GM23248 (cell line): ENCODE measurements around the gene RGR. TPM values are rescaled to one million over a fixed set of nuclear protein-coding genes. Genes with fewer than 3 reads are reported as not detected.

Source experiments
- DNase-seq: peaks from one replicate; pipeline ENCODE4 v3.0.0-alpha.2; 2015
- H2AFZ ChIP-seq: fragments of 200-600 bp; sonication (generic); 2 replicates; pipeline ENCODE4 v1.6.1; 2016; ENCODE audit warnings: antibody characterized with exemption
- H3F3A ChIP-seq: fragments of 200-600 bp; sonication (generic); 2 replicates; pipeline ENCODE4 v1.6.1; 2016; ENCODE audit warnings: mild to moderate bottlenecking, antibody characterized with exemption, mixed run types; ENCODE audit not compliant: insufficient read depth
- H3K27ac ChIP-seq: fragments of 200-600 bp; sonication (generic); 2 replicates; pipeline ENCODE4 v1.5.1; 2016; ENCODE audit warnings: mild to moderate bottlenecking
- H3K27me3 ChIP-seq: fragments of 200-600 bp; sonication (generic); replicated peaks from 2 replicates; pipeline ENCODE4 v1.6.1; 2016; ENCODE audit warnings: mild to moderate bottlenecking; ENCODE audit not compliant: insufficient read depth
- H3K36me3 ChIP-seq: fragments of 200-600 bp; sonication (generic); 2 replicates; pipeline ENCODE4 v1.6.1; 2016; ENCODE audit warnings: low read depth, mild to moderate bottlenecking
- H3K4me1 ChIP-seq: fragments of 200-600 bp; sonication (generic); 2 replicates; pipeline ENCODE4 v1.6.1; 2016; ENCODE audit warnings: mild to moderate bottlenecking; ENCODE audit not compliant: insufficient read depth
- H3K4me2 ChIP-seq: fragments of 200-600 bp; sonication (generic); one replicate; pipeline ENCODE4 v1.6.1; 2016; ENCODE audit warnings: mild to moderate bottlenecking; ENCODE audit not compliant: unreplicated experiment
- H3K4me3 ChIP-seq: fragments of 200-600 bp; sonication (generic); 2 replicates; pipeline ENCODE4 v1.5.1; 2016; ENCODE audit warnings: mild to moderate bottlenecking
- H3K79me2 ChIP-seq: fragments of 200-600 bp; sonication (generic); 2 replicates; pipeline ENCODE4 v1.6.1; 2016; ENCODE audit warnings: mild to moderate bottlenecking; ENCODE audit not compliant: insufficient read depth
- H3K9ac ChIP-seq: fragments of 200-600 bp; sonication (generic); 2 replicates; pipeline ENCODE4 v1.6.1; 2016; ENCODE audit warnings: mild to moderate bottlenecking
- H3K9me2 ChIP-seq: fragments of 200-600 bp; sonication (generic); 2 replicates; pipeline ENCODE4 v1.6.1; 2016; ENCODE audit warnings: mixed run types, mild to moderate bottlenecking, moderate library complexity; ENCODE audit not compliant: insufficient read depth
- H3K9me3 ChIP-seq: fragments of 200-600 bp; sonication (generic); one replicate; pipeline ENCODE4 v1.6.1; 2017; ENCODE audit warnings: low read depth
- H4K20me1 ChIP-seq: fragments of 200-600 bp; sonication (generic); 2 replicates; pipeline ENCODE4 v1.6.0; 2016; ENCODE audit not compliant: insufficient read depth
- EZH2 ChIP-seq: fragments of 200-600 bp; sonication (generic); IDR thresholded peaks from 2 replicates; pipeline ENCODE4 v1.6.1; 2018; ENCODE audit warnings: antibody characterized with exemption, mild to moderate bottlenecking; ENCODE audit not compliant: insufficient read depth, poor library complexity, severe bottlenecking
- EZH2phosphoT487 ChIP-seq: fragments of 200-600 bp; sonication (generic); IDR thresholded peaks from 2 replicates; pipeline ENCODE4 v1.6.1; 2018; ENCODE audit warnings: antibody characterized with exemption, moderate library complexity, mild to moderate bottlenecking, low read depth; ENCODE audit not compliant: insufficient read depth
- WGBS, 2 experiments: methylation state at CpG; one replicate each; pipeline ENCODE4 v1.1.6; 2015 to 2017; ENCODE audit warnings: low lambda C conversion rate in 2 of 2, low coverage in 1 of 2; ENCODE audit errors: missing lambda C conversion rate in 2 of 2; 5-methylcytosine and 5-hydroxymethylcytosine counted together
- in situ Hi-C: fragments of 300-500 bp; cut with MboI; formaldehyde crosslinking; loops from 2 replicates; pipeline ENCODE4 v1.15.0; 2020
- polyA plus RNA-seq: library from polyadenylated mRNA; unstranded; fragments of >200 nt; fragmentation: Nextera tagmentation; extraction: Ambion mirVana; gene quantifications from 2 replicates; pipeline ENCODE4 v1.2.1, GENCODE V29; 2016
- total RNA-seq: library from RNA; depleted of rRNA; stranded (reverse); fragments of >200 nt; shearing (Covaris generic); gene quantifications from 2 replicates; pipeline ENCODE4 v1.2.3, GENCODE V29; 2014

The RGR gene
- total and polyA plus RNA-seq, 2 experiments from 2014 or later, result not detected

DNA sequence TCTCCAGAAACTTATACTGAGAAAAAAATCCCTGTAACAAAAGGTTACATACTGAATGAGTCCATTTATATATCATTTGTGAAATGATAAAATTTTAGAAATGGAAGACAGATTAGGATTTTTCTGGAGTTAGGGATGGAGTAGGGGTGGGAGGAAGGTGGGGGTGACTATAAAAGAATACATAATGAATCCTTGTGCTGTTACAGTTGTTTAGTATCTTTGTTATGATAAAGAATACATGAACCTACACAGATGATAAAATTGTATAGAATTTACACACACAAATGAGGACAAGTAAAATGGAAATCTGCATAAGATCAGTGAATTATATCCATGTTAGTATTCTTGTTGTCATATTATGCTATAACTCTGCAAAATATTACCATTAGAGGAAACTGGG, 41.8 kb downstream of the RGR start:
- Histone ChIP-seq H3K9me2 (no peaks in the 10 kb centered on the region), H3K4me2 (no peak overlapping the region), H2AFZ (no peak overlapping the region), H3K9me3 (no peaks in the 10 kb centered on the region), H3K27me3 (peaks cover 10% of the 10 kb centered on the region), H3K27ac (no peak overlapping the region), H3K9ac (no peak overlapping the region), H3K4me1 (no peaks in the 10 kb centered on the region), H4K20me1 (no peaks in the 10 kb centered on the region), H3K4me3 (no peak overlapping the region), H3F3A (no peaks in the 10 kb centered on the region), H3K79me2 (no peaks in the 10 kb centered on the region), H3K36me3 (no peaks in the 10 kb centered on the region)
- no peak for TF ChIP-seq EZH2
- no peak for TF ChIP-seq EZH2phosphoT487
- DNase-seq, result no peak
- in situ Hi-C loops, result no loop called here

DNA sequence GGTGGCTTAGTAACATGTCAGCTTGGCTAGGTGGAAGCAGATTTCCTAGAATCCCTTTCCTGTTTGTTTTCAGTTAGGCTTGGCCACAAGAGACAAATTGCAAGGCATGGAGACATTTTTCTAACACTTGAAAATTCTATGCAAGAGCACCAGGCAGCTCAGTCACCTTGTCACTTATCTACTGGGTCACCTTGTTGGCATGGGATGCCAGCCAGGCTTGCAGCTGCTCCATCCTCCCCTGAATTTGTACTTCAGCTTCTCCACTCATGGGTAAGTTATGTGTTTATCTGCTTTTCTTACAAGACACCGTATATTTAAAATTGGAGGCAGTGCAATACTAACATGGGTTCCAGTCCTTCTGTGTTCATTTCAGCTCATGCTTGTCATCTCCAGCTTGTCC, 43.3 kb downstream of the RGR start:
- Histone ChIP-seq H3K4me1 (no peaks in the 10 kb centered on the region), H3K79me2 (no peaks in the 10 kb centered on the region), H3K27ac (no peak overlapping the region), H3K36me3 (no peaks in the 10 kb centered on the region), H3K9ac (no peak overlapping the region), H4K20me1 (no peaks in the 10 kb centered on the region), H3K9me2 (no peaks in the 10 kb centered on the region), H2AFZ (no peak overlapping the region), H3K4me2 (no peak overlapping the region), H3K9me3 (no peaks in the 10 kb centered on the region), H3K4me3 (no peak overlapping the region), H3K27me3 (peaks cover 10% of the 10 kb centered on the region), H3F3A (no peaks in the 10 kb centered on the region)
- TF ChIP-seq EZH2phosphoT487 (no peak), EZH2 (no peak)
- in situ Hi-C loops, result no loop called here
- 52 to 79% methylated on average over 1 of the region's 1 CpG for WGBS, 2 experiments
- DNase-seq, result no peak

DNA sequence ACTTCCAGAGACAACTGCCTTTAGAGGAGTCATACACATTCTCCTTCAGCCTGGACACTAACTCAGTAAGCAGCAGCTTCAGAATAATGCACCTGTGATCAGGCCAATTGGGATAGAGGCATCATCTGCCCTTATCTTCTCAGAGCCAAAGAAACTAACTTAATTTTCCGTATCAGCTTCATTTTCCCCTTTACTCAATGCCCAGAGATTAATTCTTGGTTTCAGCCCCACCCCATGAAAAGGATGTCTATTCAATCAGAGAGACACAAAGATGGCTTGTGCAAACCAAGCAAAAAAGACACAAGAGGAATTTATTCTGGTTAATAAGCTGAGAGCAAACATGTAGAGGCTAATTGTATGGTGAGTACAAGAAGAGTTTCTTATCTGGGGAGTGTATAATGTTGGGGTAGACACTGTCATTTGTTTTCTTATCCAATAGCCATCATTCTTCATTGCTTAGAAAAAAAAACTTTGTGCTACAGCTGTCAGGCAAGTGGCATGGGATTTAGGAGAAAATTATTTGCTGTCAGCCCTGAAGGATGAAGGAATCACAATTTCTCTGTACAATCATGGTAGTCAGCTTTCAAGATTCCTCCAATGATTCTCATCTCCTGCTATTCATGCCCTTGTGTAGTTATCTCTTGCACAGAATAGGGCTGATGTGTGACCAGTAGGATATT, 44.8 kb downstream of the RGR start:
- WGBS, 2 experiments, result 11% methylated on average over 1 of the region's 1 CpG
- Histone ChIP-seq H3K9me2 (no peaks in the 10 kb centered on the region), H3K79me2 (no peaks in the 10 kb centered on the region), H3F3A (no peaks in the 10 kb centered on the region), H3K36me3 (no peaks in the 10 kb centered on the region), H3K27ac (no peak overlapping the region), H3K4me1 (no peaks in the 10 kb centered on the region), H3K9me3 (no peaks in the 10 kb centered on the region), H3K4me3 (no peak overlapping the region), H3K4me2 (no peak overlapping the region), H2AFZ (no peak overlapping the region), H3K27me3 (peaks cover 10% of the 10 kb centered on the region), H3K9ac (no peak overlapping the region), H4K20me1 (no peaks in the 10 kb centered on the region)
- TF ChIP-seq EZH2 (no peak), EZH2phosphoT487 (no peak)
- no peak for DNase-seq
- in situ Hi-C loops, result no loop called here

DNA sequence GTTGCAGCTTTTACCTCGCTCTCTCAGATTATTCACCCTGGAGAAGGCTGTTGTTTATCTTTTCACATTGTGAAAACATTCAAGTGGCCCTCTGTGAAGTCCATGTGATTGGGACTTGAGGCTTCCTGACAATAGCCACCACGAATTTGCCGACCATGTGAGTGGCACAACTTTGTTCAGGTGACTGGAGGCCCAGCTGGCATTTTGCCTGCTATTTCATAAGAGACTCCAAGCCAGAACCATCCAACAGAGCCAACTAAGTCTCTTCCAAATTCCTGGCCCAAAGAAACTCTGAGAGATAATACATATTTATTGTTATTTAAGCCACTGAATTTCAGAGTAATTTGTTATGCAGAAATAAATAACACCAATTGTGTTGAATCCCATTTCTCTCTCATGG, 45.4 kb downstream of the RGR start:
- Histone ChIP-seq H2AFZ (no peak overlapping the region), H3K4me3 (no peak overlapping the region), H3K9ac (no peak overlapping the region), H3K27ac (no peak overlapping the region), H3K9me3 (no peaks in the 10 kb centered on the region), H3K9me2 (no peaks in the 10 kb centered on the region), H3F3A (no peaks in the 10 kb centered on the region), H3K79me2 (no peaks in the 10 kb centered on the region), H3K4me1 (no peaks in the 10 kb centered on the region), H3K4me2 (no peak overlapping the region), H3K27me3 (peaks cover 10% of the 10 kb centered on the region), H3K36me3 (no peaks in the 10 kb centered on the region), H4K20me1 (no peaks in the 10 kb centered on the region)
- in situ Hi-C loops, result no loop called here
- WGBS, 2 experiments, result 17 to 20% methylated on average over 3 of the region's 3 CpGs
- no peak for DNase-seq
- TF ChIP-seq EZH2 (no peak), EZH2phosphoT487 (no peak)

DNA sequence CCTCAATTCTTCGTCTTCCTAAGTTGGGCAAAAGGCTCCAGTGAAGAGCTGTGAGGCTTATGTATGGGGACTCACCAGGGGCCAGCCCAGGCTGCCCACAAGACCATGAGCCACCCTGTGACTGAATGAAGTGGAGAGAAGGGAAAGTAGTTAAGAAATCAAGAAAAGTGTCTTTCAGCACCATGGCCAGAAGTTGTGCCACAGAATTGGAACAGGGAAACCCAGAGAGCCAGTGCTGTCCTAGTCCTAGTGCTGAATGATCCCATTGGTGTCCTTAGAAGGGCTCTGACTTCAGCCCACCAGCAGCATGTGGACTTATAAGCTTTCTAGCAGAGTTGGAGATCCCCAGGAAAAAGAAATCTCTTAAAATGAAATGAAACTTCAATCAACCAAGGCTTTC, 46.5 kb downstream of the RGR start:
- Histone ChIP-seq H3K4me1 (no peaks in the 10 kb centered on the region), H3K27ac (no peak overlapping the region), H2AFZ (no peak overlapping the region), H3K4me3 (no peak overlapping the region), H3K36me3 (no peaks in the 10 kb centered on the region), H3K9me3 (no peaks in the 10 kb centered on the region), H3K79me2 (no peaks in the 10 kb centered on the region), H3K4me2 (no peak overlapping the region), H3K9ac (no peak overlapping the region), H3K27me3 (peaks cover 10% of the 10 kb centered on the region), H3K9me2 (no peaks in the 10 kb centered on the region), H3F3A (no peaks in the 10 kb centered on the region), H4K20me1 (no peaks in the 10 kb centered on the region)
- DNase-seq, result peak; percentile 74
- 22 to 35% methylated on average over 1 of the region's 1 CpG for WGBS, 2 experiments
- TF ChIP-seq EZH2phosphoT487 (no peak), EZH2 (no peak)
- in situ Hi-C loops, result no loop called here
